H1 (cell line): ENCODE results near the gene CLEC16A. TPM values are rescaled to one million over a fixed set of nuclear protein-coding genes. Genes with fewer than 3 reads are reported as not detected.

Experiments used
- CBX8 ChIP-seq: fragments of 300-800, 300-1000 bp; sonication (generic); IDR thresholded peaks from 2 replicates; pipeline ENCODE4 v1.7.1; 2016; ENCODE audit warnings: low read depth, low read length, borderline replicate concordance
- EP300 ChIP-seq, 2 experiments: IDR thresholded peaks; 1 replicate in 1 of 2; 2 replicates in 1 of 2; pipeline ENCODE4 v1.6.1; 2011 to 2012; ENCODE audit warnings: low read depth in 2 of 2, low read length in 2 of 2, mild to moderate bottlenecking in 2 of 2, borderline replicate concordance in 1 of 2, inconsistent platforms in 1 of 2, moderate library complexity in 1 of 2
- KDM5A ChIP-seq: fragments of 200-600 bp; IDR thresholded peaks from 2 replicates; pipeline ENCODE4 v1.7.1; 2012; ENCODE audit warnings: mild to moderate bottlenecking, low read length, inconsistent platforms, mixed read lengths
- RAD21 ChIP-seq, 2 experiments: IDR thresholded peaks in 1 of 2; conservative IDR thresholded peaks in 1 of 2; 2 replicates each; pipeline ENCODE4 v1.6.1; 2011; ENCODE audit warnings: low read depth in 2 of 2, low read length in 2 of 2, improper control_type of control experiment in 1 of 2, inconsistent platforms in 1 of 2, mild to moderate bottlenecking in 1 of 2, moderate library complexity in 1 of 2
- RBBP5 ChIP-seq: IDR thresholded peaks from 2 replicates; pipeline ENCODE4 v1.7.1; 2012; ENCODE audit warnings: low read depth, mild to moderate bottlenecking, inconsistent platforms, low read length, moderate library complexity, borderline replicate concordance
- SIX5 ChIP-seq: IDR thresholded peaks from 2 replicates; pipeline ENCODE4 v1.6.1; 2011; ENCODE audit warnings: mild to moderate bottlenecking, low read depth, low read length
- SRF ChIP-seq: IDR thresholded peaks from 2 replicates; pipeline ENCODE4 v1.6.1; 2011; ENCODE audit warnings: mild to moderate bottlenecking, low read depth, low read length, moderate library complexity
- polyA plus RNA-seq, 7 experiments: library from polyadenylated mRNA; depleted of rRNA in 3 of 7; stranded (reverse) in 5 of 7; unstranded in 2 of 7; fragments of >200 nt in 5 of 7; fragments of 200-250 nt in 2 of 7; gene quantifications; 1 replicate in 5 of 7; 2 replicates in 1 of 7; 4 replicates in 1 of 7; pipeline versions ENCODE4 v1.2.1 to v1.2.3, GENCODE V29; 2011 to 2013; ENCODE audit warnings: missing spikeins in 2 of 7, mixed read lengths in 2 of 7
- total RNA-seq: library from RNA; stranded (reverse); fragmentation: NEBNext Ultra II Directional; extraction: Animal tissue kit (Norgen Biotek cat#: 25700); gene quantifications from 2 replicates; pipeline ENCODE4 v1.2.1, GENCODE V29; 2021

The CLEC16A gene
- total and polyA plus RNA-seq, 2 of the 8 experiments (the other 6 are each of a cell fraction or from before 2014, with no cell fraction given) = 7.6 to 19.3 TPM

DNA sequence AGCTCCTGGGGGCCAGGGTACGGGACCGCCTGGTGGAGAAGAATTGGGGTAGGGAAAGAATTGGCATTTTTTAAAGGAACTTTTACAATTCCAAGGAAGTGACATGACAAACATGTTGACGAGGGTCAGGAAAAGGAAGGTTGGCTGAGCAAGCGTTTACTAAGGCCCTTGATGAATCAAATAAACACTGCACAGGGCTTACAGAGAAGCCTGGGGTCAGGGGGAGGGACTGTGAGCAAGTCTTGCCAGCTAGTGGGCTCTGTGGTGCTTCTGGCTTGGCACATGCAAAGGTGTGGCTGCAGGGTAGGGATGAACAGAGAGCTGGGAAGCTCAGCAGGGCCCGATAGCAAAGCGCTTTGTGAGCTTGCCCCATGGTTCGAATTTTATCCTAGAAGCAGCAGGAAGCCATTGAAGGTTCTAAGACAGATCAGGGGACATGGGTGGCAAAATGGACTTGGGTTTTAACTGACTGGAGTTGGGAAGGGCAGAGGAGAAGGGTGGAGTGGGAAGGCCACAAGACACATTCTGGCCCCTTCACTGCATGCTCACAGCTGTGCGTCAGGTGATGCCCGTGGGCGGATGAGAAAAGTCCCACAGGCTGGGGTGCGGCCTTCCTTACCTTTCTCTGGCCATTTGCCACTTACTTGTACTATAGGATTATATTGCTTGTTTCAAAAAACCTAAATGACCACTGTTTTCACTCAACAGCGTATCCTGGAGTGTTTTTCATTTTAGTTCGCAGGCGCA, 193.8 kb downstream of the CLEC16A start (continued):
- TF ChIP-seq SIX5 (no peak), EP300 (IDR thresholded peaks at IDR 0.05; ENCODE audit: borderline replicate concordance in 1 of 2, low read depth in 2 of 2, low read length in 2 of 2) (no peak), RBBP5 (no peak), KDM5A (no peak), SRF (no peak), CBX8 (no peak), RAD21 (IDR thresholded peaks at IDR 0.05 in 1 of 2, conservative IDR thresholded peaks at IDR 0.05 in 1 of 2; ENCODE audit: low read depth in 2 of 2, low read length in 2 of 2) (no peak)
